Suprapubic skin (tissue), 4 donors: Measurements from ENCODE around the gene DPY19L2.
"Not testable (repeated sequence)": the region's sequence is repeated elsewhere in the genome, so short reads cannot be mapped to it uniquely, and the experiment has no call there.

Experiments
- POLR2A ChIP-seq, 2 donors: fragments of 450-650 bp; IDR thresholded peaks; one replicate each; pipeline ENCODE4 v1.6.1; 2017; ENCODE audit warnings: antibody characterized with exemption in 2 of 2, mild to moderate bottlenecking in 2 of 2, moderate library complexity in 2 of 2
- POLR2AphosphoS5 ChIP-seq, 3 donors: sonication (generic); formaldehyde crosslinking; IDR thresholded peaks; one replicate each; pipeline ENCODE4 v1.6.1; 2017; ENCODE audit warnings: antibody characterized with exemption in 3 of 3
- TF ChIP-seq, protein P1 (sequence below), 2 donors: fragments of 200-600 bp in 1 of 2; fragments of 450-650 bp in 1 of 2; sonication (generic) in 1 of 2; IDR thresholded peaks; one replicate each; pipeline ENCODE4 v1.5.1; 2016 to 2019; ENCODE audit warnings: antibody characterized with exemption in 2 of 2, mild to moderate bottlenecking in 1 of 2, moderate library complexity in 1 of 2

DNA sequence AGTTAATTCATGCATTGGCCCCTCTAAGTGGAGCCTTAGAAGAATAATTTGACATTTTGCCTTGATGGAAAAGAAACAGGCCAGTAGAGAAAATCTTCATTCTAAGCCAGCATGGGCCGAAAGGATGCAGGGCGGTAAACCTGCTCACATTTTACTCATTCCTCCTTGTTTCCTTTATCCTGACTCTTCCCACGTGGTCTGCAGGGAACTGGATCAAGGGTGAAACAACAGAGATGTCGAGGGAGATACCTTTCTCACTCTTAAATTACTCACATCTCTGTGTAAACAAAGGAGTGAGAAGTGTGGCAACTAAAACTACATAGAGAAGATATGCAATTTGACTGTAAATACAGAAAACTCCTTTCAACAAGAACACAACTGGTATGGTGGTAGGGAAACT, 73.5 kb downstream of the DPY19L2 start:
- TF ChIP-seq POLR2A, POLR2AphosphoS5 (IDR thresholded peaks at IDR 0.05): not testable (repeated sequence)
- TF ChIP-seq, protein P1, sequence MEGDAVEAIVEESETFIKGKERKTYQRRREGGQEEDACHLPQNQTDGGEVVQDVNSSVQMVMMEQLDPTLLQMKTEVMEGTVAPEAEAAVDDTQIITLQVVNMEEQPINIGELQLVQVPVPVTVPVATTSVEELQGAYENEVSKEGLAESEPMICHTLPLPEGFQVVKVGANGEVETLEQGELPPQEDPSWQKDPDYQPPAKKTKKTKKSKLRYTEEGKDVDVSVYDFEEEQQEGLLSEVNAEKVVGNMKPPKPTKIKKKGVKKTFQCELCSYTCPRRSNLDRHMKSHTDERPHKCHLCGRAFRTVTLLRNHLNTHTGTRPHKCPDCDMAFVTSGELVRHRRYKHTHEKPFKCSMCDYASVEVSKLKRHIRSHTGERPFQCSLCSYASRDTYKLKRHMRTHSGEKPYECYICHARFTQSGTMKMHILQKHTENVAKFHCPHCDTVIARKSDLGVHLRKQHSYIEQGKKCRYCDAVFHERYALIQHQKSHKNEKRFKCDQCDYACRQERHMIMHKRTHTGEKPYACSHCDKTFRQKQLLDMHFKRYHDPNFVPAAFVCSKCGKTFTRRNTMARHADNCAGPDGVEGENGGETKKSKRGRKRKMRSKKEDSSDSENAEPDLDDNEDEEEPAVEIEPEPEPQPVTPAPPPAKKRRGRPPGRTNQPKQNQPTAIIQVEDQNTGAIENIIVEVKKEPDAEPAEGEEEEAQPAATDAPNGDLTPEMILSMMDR (IDR thresholded peaks at IDR 0.05), result not testable (repeated sequence)
